ENCODE measurements around the gene HTRA3.
A peak's percentile ranks its signal among the peaks of the same experiment; 100 is the strongest.

Gene HTRA3

GRCh38 chr4:8237256-8237989 is 32.1 kb upstream of the HTRA3 start:
- no peak for TF ChIP-seq CTCF (IDR thresholded peaks at IDR 0.05; ENCODE audit: borderline replicate concordance, control extremely low read depth, extremely low read depth, insufficient read depth, missing control alignments)
- in situ Hi-C loops (cut with MboI; ENCODE audit: low sequenced_read_pairs, unreplicated experiment) = no loop called here

GRCh38 chr4:8238036-8238511 is 31.5 kb upstream of the HTRA3 start:
- TF ChIP-seq CTCF (IDR thresholded peaks at IDR 0.05; ENCODE audit: borderline replicate concordance, control extremely low read depth, extremely low read depth, insufficient read depth, missing control alignments) = no peak
- no peak for DNase-seq (ENCODE audit: low spot score)
- in situ Hi-C loops (cut with MboI; ENCODE audit: low sequenced_read_pairs, unreplicated experiment) = no loop called here

More at GRCh38 chr4:8237256-8237989, 32.1 kb upstream of the HTRA3 start:
- DNase-seq (ENCODE audit: low spot score) = no peak

- TF ChIP-seq CTCF (IDR thresholded peaks at IDR 0.05; ENCODE audit: borderline replicate concordance, control extremely low read depth, extremely low read depth, insufficient read depth, missing control alignments) = peak; percentile 23
- in situ Hi-C loops (cut with MboI; ENCODE audit: low sequenced_read_pairs, unreplicated experiment) = no loop called here
- peak; percentile 66 for DNase-seq (ENCODE audit: low spot score)
Measured at GRCh38 chr4:8238515-8239053, 31.0 kb upstream of the HTRA3 start.

GRCh38 chr4:8239226-8239625 is 30.3 kb upstream of the HTRA3 start:
- TF ChIP-seq CTCF (IDR thresholded peaks at IDR 0.05; ENCODE audit: borderline replicate concordance, control extremely low read depth, extremely low read depth, insufficient read depth, missing control alignments) = no peak
- in situ Hi-C loops (cut with MboI; ENCODE audit: low sequenced_read_pairs, unreplicated experiment) = no loop called here
- no peak for DNase-seq (ENCODE audit: low spot score)

GRCh38 chr4:8239661-8240060 is 29.9 kb upstream of the HTRA3 start:
- DNase-seq (ENCODE audit: low spot score) = no peak
- no peak for TF ChIP-seq CTCF (IDR thresholded peaks at IDR 0.05; ENCODE audit: borderline replicate concordance, control extremely low read depth, extremely low read depth, insufficient read depth, missing control alignments)
- in situ Hi-C loops (cut with MboI; ENCODE audit: low sequenced_read_pairs, unreplicated experiment) = loop anchor here (10.0 kb wide), 1 partner anchor 165 kb away; no protein-coding TSS in a partner anchor

- no peak for TF ChIP-seq CTCF (IDR thresholded peaks at IDR 0.05; ENCODE audit: borderline replicate concordance, control extremely low read depth, extremely low read depth, insufficient read depth, missing control alignments)
- DNase-seq (ENCODE audit: low spot score) = no peak
- in situ Hi-C loops (cut with MboI; ENCODE audit: low sequenced_read_pairs, unreplicated experiment) = loop anchor here (10.0 kb wide), 1 partner anchor 164 kb away; no protein-coding TSS in a partner anchor
Measured at GRCh38 chr4:8240211-8241041, 29.1 kb upstream of the HTRA3 start.

Data from GM13976 (cell line).